CD14-positive monocyte (primary cell): Measurements from ENCODE around the gene ERGIC1. TPM values are rescaled to one million over a fixed set of nuclear protein-coding genes. Genes with fewer than 3 reads are reported as not detected.
A peak's percentile ranks its signal among the peaks of the same experiment; 100 is the strongest.

Source experiments
- DNase-seq, 3 donors: peaks; one replicate each; pipeline ENCODE4 v3.0.0-alpha.2; 2011 to 2022
- H2AFZ ChIP-seq: 2 replicates; pipeline ENCODE4 v1.6.0; 2012; ENCODE audit warnings: mild to moderate bottlenecking, low read depth, low read length, inconsistent platforms; ENCODE audit not compliant: insufficient read depth, poor library complexity, severe bottlenecking
- H3K27ac ChIP-seq, 2 donors: 1 replicate in 1 of 2; 2 replicates in 1 of 2; pipeline ENCODE4 v1.5.1; 2012 to 2013; ENCODE audit warnings: low read length in 2 of 2, control low read depth in 1 of 2, inconsistent platforms in 1 of 2, low read depth in 1 of 2, mild to moderate bottlenecking in 1 of 2
- H3K27me3 ChIP-seq, 2 donors: one replicate each; pipeline versions ENCODE4 v1.6.0 to v1.6.1; 2011 to 2013; ENCODE audit warnings: low read length in 2 of 2; ENCODE audit not compliant: control insufficient read depth in 2 of 2, insufficient read depth in 2 of 2
- H3K36me3 ChIP-seq, 2 donors: replicated peaks in 1 of 2; 1 replicate in 1 of 2; 2 replicates in 1 of 2; pipeline versions ENCODE4 v1.5.1 to v1.6.1; 2012 to 2013; ENCODE audit warnings: low read length in 2 of 2, control low read depth in 1 of 2, inconsistent platforms in 1 of 2, mild to moderate bottlenecking in 1 of 2; ENCODE audit not compliant: insufficient read depth in 2 of 2, control insufficient read depth in 1 of 2
- H3K4me1 ChIP-seq, 2 donors: 1 replicate in 1 of 2; 2 replicates in 1 of 2; pipeline versions ENCODE4 v1.5.1 to v1.6.1; 2012 to 2013; ENCODE audit warnings: low read length in 2 of 2, control low read depth in 1 of 2, inconsistent platforms in 1 of 2, mild to moderate bottlenecking in 1 of 2, moderate library complexity in 1 of 2; ENCODE audit not compliant: insufficient read depth in 2 of 2, control insufficient read depth in 1 of 2
- H3K4me2 ChIP-seq: replicated peaks from 2 replicates; pipeline ENCODE3; 2012; ENCODE audit warnings: low read length, moderate library complexity, mild to moderate bottlenecking; ENCODE audit not compliant: poor library complexity, severe bottlenecking; ENCODE audit errors: extremely low read depth
- H3K4me3 ChIP-seq, 3 experiments: fragments of 200-600 bp in 1 of 3; sonication (generic) in 1 of 3; replicated peaks in 1 of 3; 1 replicate in 2 of 3; 2 replicates in 1 of 3; pipeline ENCODE4 v1.5.1; 2011 to 2013; ENCODE audit warnings: low read length in 3 of 3, mild to moderate bottlenecking in 3 of 3, control low read depth in 2 of 3, low read depth in 2 of 3, inconsistent platforms in 1 of 3, moderate library complexity in 1 of 3
- H3K79me2 ChIP-seq: 2 replicates; pipeline ENCODE4 v1.6.0; 2012; ENCODE audit warnings: mild to moderate bottlenecking, control low read depth, inconsistent platforms, low read length, moderate library complexity; ENCODE audit not compliant: insufficient read depth
- H3K9ac ChIP-seq: 2 replicates; pipeline ENCODE4 v1.6.0; 2017; ENCODE audit warnings: low read length, mild to moderate bottlenecking; ENCODE audit not compliant: insufficient read depth, poor library complexity, severe bottlenecking
- H3K9me3 ChIP-seq, 2 donors: replicated peaks in 1 of 2; 1 replicate in 1 of 2; 2 replicates in 1 of 2; pipeline versions ENCODE4 v1.5.1 to v1.6.1; 2012 to 2013; ENCODE audit warnings: low read length in 2 of 2, control low read depth in 1 of 2; ENCODE audit not compliant: control insufficient read depth in 1 of 2, insufficient read depth in 1 of 2
- H4K20me1 ChIP-seq: 2 replicates; pipeline ENCODE4 v1.6.0; 2012; ENCODE audit warnings: mild to moderate bottlenecking, low read length, control low read depth, moderate library complexity; ENCODE audit not compliant: insufficient read depth
- H3K27ac Mint-ChIP-seq, 7 donors: one replicate each; pipeline ENCODE4 v1.8.0; 2020; ENCODE audit warnings: mild to moderate bottlenecking in 7 of 7, mixed read lengths in 7 of 7, moderate library complexity in 6 of 7, inconsistent platforms in 2 of 7
- H3K27me3 Mint-ChIP-seq, 3 donors: one replicate each; pipeline ENCODE4 v1.8.0; 2021 to 2022; ENCODE audit warnings: low read depth in 3 of 3, mild to moderate bottlenecking in 3 of 3, mixed read lengths in 3 of 3, moderate library complexity in 3 of 3, inconsistent platforms in 1 of 3
- H3K36me3 Mint-ChIP-seq, 2 donors: one replicate each; pipeline ENCODE4 v1.8.0; 2020; ENCODE audit warnings: mixed read lengths in 2 of 2, inconsistent platforms in 1 of 2, mild to moderate bottlenecking in 1 of 2
- H3K4me1 Mint-ChIP-seq: one replicate; pipeline ENCODE4 v1.8.0; 2020; ENCODE audit warnings: mild to moderate bottlenecking, mixed read lengths
- H3K4me3 Mint-ChIP-seq, 2 donors: one replicate each; pipeline ENCODE4 v1.8.0; 2020; ENCODE audit warnings: mild to moderate bottlenecking in 2 of 2, mixed read lengths in 2 of 2, moderate library complexity in 1 of 2
- H3K9me3 Mint-ChIP-seq, 7 donors: one replicate each; pipeline ENCODE4 v1.8.0; 2020 to 2022; ENCODE audit warnings: mixed read lengths in 7 of 7, mild to moderate bottlenecking in 6 of 7, moderate library complexity in 6 of 7, inconsistent platforms in 2 of 7
- CTCF ChIP-seq: fragments of 200-600 bp; IDR thresholded peaks from one replicate; pipeline ENCODE4 v1.8.0; 2022; ENCODE audit warnings: antibody characterized with exemption, mild to moderate bottlenecking
- WGBS: methylation state at CpG from one replicate; pipeline ENCODE4 v1.1.5; 2013; ENCODE audit warnings: missing lambda C conversion rate; ENCODE audit not compliant: insufficient coverage; 5-methylcytosine and 5-hydroxymethylcytosine counted together
- intact Hi-C, 2 donors: fragments of 100-400 bp; cut with micrococcal nuclease; formaldehyde crosslinking; loops; one replicate each; pipeline versions ENCODE4 v1.15.0 to v1.15.1; 2023
- polyA plus RNA-seq, 3 donors: library from polyadenylated mRNA; depleted of rRNA in 1 of 3; unstranded in 2 of 3; stranded (reverse) in 1 of 3; fragments of 300-500 nt in 2 of 3; fragments of >200 nt in 1 of 3; fragmentation: Illumina TruSeq in 2 of 3; gene quantifications; 1 replicate in 2 of 3; 2 replicates in 1 of 3; pipeline ENCODE4 v1.2.3, GENCODE V29; 2012 to 2021

Gene ERGIC1
- polyA plus RNA-seq, 3 donors = 28.3 to 76.2 (median 34.1) TPM

GRCh38 chr5:172984244-172984953 is 150.3 kb downstream of the ERGIC1 start:
- DNase-seq = peak; percentile 78 to 83 (median 82)
- peak overlapping the region; percentile 67 to 97 (median 95) for H3K4me3 ChIP-seq
- Mint-ChIP-seq H3K36me3 (peaks cover 13 to 25% of the 10 kb centered on the region in 2 donors), H3K27me3 (no peaks in the 10 kb centered on the region), H3K4me3 (peak overlapping the region; percentile 94 to 99), H3K9me3 (peaks cover 0 to 2% (median 0%) of the 10 kb centered on the region in 7 donors), H3K27ac (peak overlapping the region; percentile 97 to 99 (median 99)), H3K4me1 (peaks cover 39% of the 10 kb centered on the region)
- no peaks in the 10 kb centered on the region for H3K27me3 ChIP-seq
- TF ChIP-seq CTCF = peak; percentile 66
- 2% methylated on average over 8 of the region's 15 CpGs for WGBS
- peaks cover 31 to 37% of the 10 kb centered on the region in 2 donors for H3K4me1 ChIP-seq
- H3K79me2 ChIP-seq = peaks cover 62% of the 10 kb centered on the region
- H3K4me2 ChIP-seq = peak overlapping the region; percentile 90
- H2AFZ ChIP-seq = peak overlapping the region; percentile 77
- peak overlapping the region; percentile 97 to 98 for H3K27ac ChIP-seq
- peaks cover 55% of the 10 kb centered on the region for H4K20me1 ChIP-seq
- H3K36me3 ChIP-seq = peaks cover 6 to 39% of the 10 kb centered on the region in 2 donors
- peak overlapping the region; percentile 97 for H3K9ac ChIP-seq
- no peaks in the 10 kb centered on the region for H3K9me3 ChIP-seq
- intact Hi-C loops = loop anchor here (2.0 to 10.0 kb wide), 3 partner anchors 72 to 160 kb away; partner anchors contain the start of genes BNIP1 (in 2 of the 2) and CREBRF (in 2 of the 2)

- H3K27ac ChIP-seq = peak overlapping the region in 1 of 2 donors; percentile 68
- TF ChIP-seq CTCF = no peak
- H3K9me3 Mint-ChIP-seq = peaks cover 0 to 2% (median 0%) of the 10 kb centered on the region in 7 donors
- no peak overlapping the region for H3K9ac ChIP-seq
- intact Hi-C loops = loop anchor here (2.0 to 10.0 kb wide), 2 partner anchors 71 to 159 kb away; partner anchors contain the start of genes BNIP1 (in 2 of the 2) and CREBRF (in 1 of the 2)
- no peaks in the 10 kb centered on the region for H3K27me3 ChIP-seq
- no peak for DNase-seq
- H3K4me2 ChIP-seq = peak overlapping the region; percentile 90
- peaks cover 31 to 37% of the 10 kb centered on the region in 2 donors for H3K4me1 ChIP-seq
- H2AFZ ChIP-seq = no peak overlapping the region
- no peaks in the 10 kb centered on the region for H3K27me3 Mint-ChIP-seq
- peaks cover 13 to 33% of the 10 kb centered on the region in 2 donors for H3K36me3 Mint-ChIP-seq
- peaks cover 6 to 47% of the 10 kb centered on the region in 2 donors for H3K36me3 ChIP-seq
- H3K4me1 Mint-ChIP-seq = peaks cover 39% of the 10 kb centered on the region
- peak overlapping the region in 2 of 7 donors; percentile 97 to 98 for H3K27ac Mint-ChIP-seq
- H4K20me1 ChIP-seq = peaks cover 67% of the 10 kb centered on the region
- no peaks in the 10 kb centered on the region for H3K9me3 ChIP-seq
- peaks cover 74% of the 10 kb centered on the region for H3K79me2 ChIP-seq
- H3K4me3 Mint-ChIP-seq = peak overlapping the region in 1 of 2 donors; percentile 51
- H3K4me3 ChIP-seq = peak overlapping the region in 1 of 3 experiments; percentile 95
These were observed 151.5 kb downstream of the ERGIC1 start for GRCh38 chr5:172985596-172985995.
